ENCODE measurements around the gene C1orf232. TPM values are rescaled to one million over a fixed set of nuclear protein-coding genes. Genes with fewer than 3 reads are reported as not detected.

C1orf232 gene
- polyA plus RNA-seq, 6 donors from 2014 or later, result not detected

- no peaks in the 10 kb centered on the region for H3K9me3 Mint-ChIP-seq
- H3K27me3 Mint-ChIP-seq, result no peaks in the 10 kb centered on the region
- no peaks in the 10 kb centered on the region for H3K36me3 Mint-ChIP-seq
- no peaks in the 10 kb centered on the region for H3K4me1 Mint-ChIP-seq
- DNase-seq, result no peak
- H3K4me3 Mint-ChIP-seq, result no peak overlapping the region
- ATAC-seq (ENCODE audit: low read depth in 2 of 2), result no peak
- H3K27ac Mint-ChIP-seq, result peak overlapping the region in 1 of 6 donors; percentile 34
These were observed 21.1 kb upstream of the C1orf232 start for GRCh38 chr1:26189751-26190275.

DNA sequence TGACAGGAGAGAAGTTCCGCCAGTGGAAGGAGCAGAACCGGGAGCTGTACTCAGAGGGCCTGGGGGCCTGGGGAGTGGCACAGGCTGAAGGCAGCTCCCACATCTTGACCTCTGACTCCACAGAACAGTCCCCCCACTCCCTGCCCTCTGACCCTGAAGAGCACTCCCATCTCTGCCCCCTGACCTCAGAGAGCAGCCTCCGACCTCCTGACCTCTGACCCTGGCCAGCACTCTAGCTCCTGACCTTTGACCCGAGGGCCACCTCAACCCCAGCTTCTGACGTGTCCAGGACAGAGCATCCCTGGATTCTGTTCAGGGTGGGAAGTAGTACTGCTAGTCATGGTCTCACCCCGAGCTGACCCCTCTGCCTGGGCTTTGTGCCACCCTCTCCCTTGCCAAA is 20.6 kb upstream of the C1orf232 start:
- Mint-ChIP-seq H3K36me3 (no peaks in the 10 kb centered on the region), H3K4me1 (no peaks in the 10 kb centered on the region), H3K4me3 (peak overlapping the region in 1 of 8 donors; percentile 29), H3K27ac (peak overlapping the region in 2 of 6 donors; percentile 34 to 67), H3K9me3 (no peaks in the 10 kb centered on the region), H3K27me3 (no peaks in the 10 kb centered on the region)
- DNase-seq (no peak), ATAC-seq (ENCODE audit: low read depth in 2 of 2) (no peak)

- no peaks in the 10 kb centered on the region for H3K36me3 Mint-ChIP-seq
- no peak overlapping the region for H3K27ac Mint-ChIP-seq
- H3K4me3 Mint-ChIP-seq, result no peak overlapping the region
- H3K9me3 Mint-ChIP-seq, result no peaks in the 10 kb centered on the region
- DNase-seq (no peak), ATAC-seq (ENCODE audit: low read depth in 2 of 2) (no peak)
- H3K27me3 Mint-ChIP-seq, result no peaks in the 10 kb centered on the region
- H3K4me1 Mint-ChIP-seq, result no peaks in the 10 kb centered on the region
These were observed 19.7 kb upstream of the C1orf232 start for GRCh38 chr1:26188477-26188876.

- Mint-ChIP-seq H3K27ac (no peak overlapping the region), H3K36me3 (no peaks in the 10 kb centered on the region), H3K4me3 (no peak overlapping the region), H3K4me1 (no peaks in the 10 kb centered on the region), H3K27me3 (no peaks in the 10 kb centered on the region), H3K9me3 (no peaks in the 10 kb centered on the region)
- DNase-seq, result no peak
- no peak for ATAC-seq (ENCODE audit: low read depth in 2 of 2)
These were observed 19.1 kb upstream of the C1orf232 start for GRCh38 chr1:26187882-26188281.

DNA sequence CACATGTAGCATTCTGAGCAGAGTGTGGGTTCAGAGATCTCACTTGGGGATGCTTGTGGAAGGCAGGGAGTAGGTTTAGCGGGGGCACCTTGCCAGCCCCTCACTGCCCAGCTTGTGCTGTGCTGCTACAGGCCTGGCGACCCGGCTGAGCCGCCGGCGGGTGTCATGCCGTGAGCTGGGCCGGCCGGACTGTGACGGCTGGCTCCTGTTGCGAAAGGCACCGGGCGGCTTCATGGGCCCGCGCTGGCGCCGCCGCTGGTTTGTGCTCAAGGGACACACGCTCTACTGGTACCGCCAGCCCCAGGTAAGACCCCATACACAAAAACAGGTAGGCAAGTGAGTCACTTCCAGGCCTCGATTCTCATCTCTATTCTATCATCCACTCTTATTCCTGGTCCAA is 16.1 kb upstream of the C1orf232 start:
- Mint-ChIP-seq H3K4me3 (no peak overlapping the region), H3K27me3 (no peaks in the 10 kb centered on the region), H3K27ac (no peak overlapping the region), H3K36me3 (no peaks in the 10 kb centered on the region), H3K4me1 (no peaks in the 10 kb centered on the region), H3K9me3 (no peaks in the 10 kb centered on the region)
- DNase-seq, result no peak
- no peak for ATAC-seq (ENCODE audit: low read depth in 2 of 2)

DNA sequence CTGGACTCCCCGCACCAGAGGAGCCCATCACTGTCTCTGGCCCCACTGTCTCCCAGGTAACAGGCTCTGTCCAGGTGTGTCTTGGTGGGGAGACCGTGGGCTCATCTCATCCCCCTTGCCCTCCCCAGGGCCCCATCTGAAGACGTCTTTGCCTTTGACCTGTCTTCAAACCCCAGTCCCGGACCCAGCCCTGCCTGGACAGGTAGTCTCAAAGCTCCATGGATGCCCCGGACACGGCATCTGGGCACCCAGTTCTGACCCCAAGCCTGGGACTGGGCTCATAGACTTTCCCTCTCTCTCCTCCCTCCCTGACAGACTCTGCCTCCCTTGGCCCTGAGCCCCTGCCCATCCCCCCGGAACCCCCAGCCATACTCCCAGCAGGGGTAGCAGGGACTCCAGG is 15.3 kb upstream of the C1orf232 start:
- Mint-ChIP-seq H3K36me3 (no peaks in the 10 kb centered on the region), H3K27ac (no peak overlapping the region), H3K4me1 (no peaks in the 10 kb centered on the region), H3K27me3 (no peaks in the 10 kb centered on the region), H3K9me3 (no peaks in the 10 kb centered on the region), H3K4me3 (no peak overlapping the region)
- DNase-seq, result no peak
- ATAC-seq (ENCODE audit: low read depth in 2 of 2), result no peak

DNA sequence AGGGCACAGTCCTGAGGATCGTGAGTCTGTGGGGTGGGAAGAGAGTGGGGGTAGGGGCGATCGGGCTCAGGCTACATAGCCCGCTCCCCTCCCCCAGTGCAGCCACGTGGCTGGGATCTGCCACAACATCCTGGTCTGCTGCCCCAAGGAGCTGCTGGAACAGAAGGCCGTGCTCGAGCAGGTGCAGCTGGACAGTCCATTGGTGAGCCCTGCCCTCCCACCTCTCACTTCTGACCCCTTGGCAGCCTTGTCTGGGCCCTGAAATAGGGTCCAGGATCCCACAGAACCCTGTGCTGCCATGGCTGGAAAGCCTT is 13.6 kb upstream of the C1orf232 start:
- ATAC-seq (ENCODE audit: low read depth in 2 of 2) (no peak), DNase-seq (no peak)
- no peaks in the 10 kb centered on the region for H3K4me1 Mint-ChIP-seq
- no peak overlapping the region for H3K27ac Mint-ChIP-seq
- no peaks in the 10 kb centered on the region for H3K9me3 Mint-ChIP-seq
- no peaks in the 10 kb centered on the region for H3K27me3 Mint-ChIP-seq
- H3K36me3 Mint-ChIP-seq, result no peaks in the 10 kb centered on the region
- no peak overlapping the region for H3K4me3 Mint-ChIP-seq

- no peak for DNase-seq
- Mint-ChIP-seq H3K36me3 (no peaks in the 10 kb centered on the region), H3K9me3 (no peaks in the 10 kb centered on the region), H3K27ac (peak overlapping the region in 1 of 6 donors; percentile 66), H3K4me1 (no peaks in the 10 kb centered on the region), H3K4me3 (no peak overlapping the region), H3K27me3 (no peaks in the 10 kb centered on the region)
- ATAC-seq (ENCODE audit: low read depth in 2 of 2), result no peak
These were observed 13.0 kb upstream of the C1orf232 start for GRCh38 chr1:26181586-26182382.

DNA sequence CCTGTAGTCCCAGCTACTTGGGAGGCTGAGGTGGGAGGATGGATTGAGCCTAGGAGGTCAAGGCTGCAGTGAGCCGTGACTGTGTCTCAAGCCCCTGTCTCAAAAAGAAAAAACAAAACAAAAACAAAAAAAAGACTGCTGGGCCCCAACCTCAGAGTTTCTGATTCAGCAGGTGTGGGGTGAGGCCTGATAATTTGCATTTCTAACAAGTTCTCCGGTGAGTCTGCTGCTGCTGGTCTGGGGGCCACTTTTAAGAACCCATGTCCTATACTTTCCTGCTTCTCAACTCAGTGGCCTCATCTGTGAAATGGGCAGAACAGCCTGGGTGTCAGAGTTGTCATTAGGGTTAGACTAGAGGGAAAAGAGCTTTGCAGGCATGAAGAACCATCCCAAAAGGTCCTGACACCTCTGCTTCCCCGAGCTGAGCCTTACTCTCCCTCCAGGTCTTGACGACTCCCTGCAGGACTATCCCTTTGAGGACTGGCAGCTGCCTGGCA is 11.3 kb upstream of the C1orf232 start:
- Mint-ChIP-seq H3K36me3 (no peaks in the 10 kb centered on the region), H3K27ac (no peak overlapping the region), H3K9me3 (no peaks in the 10 kb centered on the region), H3K4me1 (no peaks in the 10 kb centered on the region), H3K27me3 (no peaks in the 10 kb centered on the region), H3K4me3 (no peak overlapping the region)
- DNase-seq, result no peak
- ATAC-seq (ENCODE audit: low read depth in 2 of 2), result no peak

- no peaks in the 10 kb centered on the region for H3K27me3 Mint-ChIP-seq
- no peak within 1 kb of the TSS for H3K27ac Mint-ChIP-seq
- DNase-seq (no peak), ATAC-seq (ENCODE audit: low read depth in 2 of 2) (no peak)
- no peaks in the 10 kb centered on the region for H3K36me3 Mint-ChIP-seq
- H3K9me3 Mint-ChIP-seq, result no peaks in the 10 kb centered on the region
- H3K4me1 Mint-ChIP-seq, result no peaks in the 10 kb centered on the region
- no peak within 1 kb of the TSS for H3K4me3 Mint-ChIP-seq
These were observed 8.5 kb upstream of the C1orf232 start, which contains the start of gene CNKSR1 for GRCh38 chr1:26177182-26177684. TSS of gene CNKSR1 (plus strand) at chr1:26177491. CDS start at chr1:26177548, 57 bp downstream.

DNA sequence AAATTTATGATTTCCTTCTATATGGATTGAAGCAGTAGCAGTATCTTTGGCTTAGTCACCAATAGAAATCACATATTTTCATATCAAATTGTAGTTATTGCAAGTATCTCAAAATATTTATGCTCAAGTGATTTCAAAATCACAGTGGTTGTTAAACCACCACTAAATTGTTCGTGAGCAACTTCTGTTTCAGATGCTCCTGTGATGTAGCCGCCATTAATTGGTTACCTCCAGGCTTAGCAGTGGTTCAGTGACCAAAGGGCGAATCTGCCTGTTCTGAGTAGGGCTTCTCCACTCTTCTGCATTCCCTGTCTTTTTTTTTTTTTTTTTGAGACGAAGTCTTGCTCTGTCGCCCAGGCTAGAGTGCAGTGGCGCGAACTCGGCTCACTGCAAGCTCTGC is 6.6 kb upstream of the C1orf232 start:
- Mint-ChIP-seq H3K9me3 (no peaks in the 10 kb centered on the region), H3K4me1 (peaks cover 3 to 11% (median 7%) of the 10 kb centered on the region in 3 donors), H3K27me3 (no peaks in the 10 kb centered on the region), H3K36me3 (no peaks in the 10 kb centered on the region), H3K27ac (no peak overlapping the region), H3K4me3 (no peak overlapping the region)
- DNase-seq (no peak), ATAC-seq (ENCODE audit: low read depth in 2 of 2) (no peak)

GRCh38 chr1:26171084-26172072 is 2.6 kb upstream of the C1orf232 start, which contains the start of gene ZNF593OS:
TSS of gene ZNF593OS (minus strand) at chr1:26171832. CDS start at chr1:26171661, 171 bp downstream.
- Mint-ChIP-seq H3K27ac (peak within 1 kb of the TSS in 3 of 6 donors; percentile 75 to 91 (median 91)), H3K36me3 (no peaks in the 10 kb centered on the region), H3K27me3 (no peaks in the 10 kb centered on the region), H3K9me3 (no peaks in the 10 kb centered on the region), H3K4me3 (peak within 1 kb of the TSS; percentile 89 to 95 (median 91)), H3K4me1 (peaks cover 6 to 25% (median 11%) of the 10 kb centered on the region in 3 donors)
- ATAC-seq (ENCODE audit: low read depth in 2 of 2) (no peak), DNase-seq (no peak)

DNA sequence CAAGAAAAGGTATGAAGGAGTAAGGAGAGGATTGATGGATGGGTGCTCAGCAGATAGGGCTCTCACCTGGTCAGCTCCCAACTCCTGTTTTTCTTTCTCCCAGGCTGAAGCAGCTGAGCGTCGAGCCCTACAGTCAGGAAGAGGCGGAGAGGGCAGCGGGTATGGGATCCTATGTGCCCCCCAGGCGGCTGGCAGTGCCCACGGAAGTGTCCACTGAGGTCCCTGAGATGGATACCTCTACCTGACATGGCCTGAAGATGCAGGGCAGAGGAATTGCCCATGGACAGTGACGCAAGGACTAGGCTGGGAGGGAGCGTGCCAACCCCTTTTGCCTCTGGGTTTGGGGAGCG is 1.7 kb upstream of the C1orf232 start:
- Mint-ChIP-seq H3K4me1 (peaks cover 6 to 25% (median 11%) of the 10 kb centered on the region in 3 donors), H3K36me3 (no peaks in the 10 kb centered on the region), H3K27ac (peak overlapping the region; percentile 66 to 97 (median 94)), H3K27me3 (no peaks in the 10 kb centered on the region), H3K9me3 (no peaks in the 10 kb centered on the region), H3K4me3 (peak overlapping the region; percentile 89 to 95 (median 91))
- no peak for DNase-seq
- no peak for ATAC-seq (ENCODE audit: low read depth in 2 of 2)
